CD14-positive monocyte (primary cell): ENCODE results near the gene RANBP17. TPM values are rescaled to one million over a fixed set of nuclear protein-coding genes. Genes with fewer than 3 reads are reported as not detected.

ENCODE experiments used
- DNase-seq, 3 donors: peaks; one replicate each; pipeline ENCODE4 v3.0.0-alpha.2; 2011 to 2022
- H2AFZ ChIP-seq: 2 replicates; pipeline ENCODE4 v1.6.0; 2012; ENCODE audit warnings: mild to moderate bottlenecking, low read depth, low read length, inconsistent platforms; ENCODE audit not compliant: insufficient read depth, poor library complexity, severe bottlenecking
- H3K27ac ChIP-seq, 2 donors: 1 replicate in 1 of 2; 2 replicates in 1 of 2; pipeline ENCODE4 v1.5.1; 2012 to 2013; ENCODE audit warnings: low read length in 2 of 2, control low read depth in 1 of 2, inconsistent platforms in 1 of 2, low read depth in 1 of 2, mild to moderate bottlenecking in 1 of 2
- H3K27me3 ChIP-seq, 2 donors: one replicate each; pipeline versions ENCODE4 v1.6.0 to v1.6.1; 2011 to 2013; ENCODE audit warnings: low read length in 2 of 2; ENCODE audit not compliant: control insufficient read depth in 2 of 2, insufficient read depth in 2 of 2
- H3K36me3 ChIP-seq, 2 donors: replicated peaks in 1 of 2; 1 replicate in 1 of 2; 2 replicates in 1 of 2; pipeline versions ENCODE4 v1.5.1 to v1.6.1; 2012 to 2013; ENCODE audit warnings: low read length in 2 of 2, control low read depth in 1 of 2, inconsistent platforms in 1 of 2, mild to moderate bottlenecking in 1 of 2; ENCODE audit not compliant: insufficient read depth in 2 of 2, control insufficient read depth in 1 of 2
- H3K4me1 ChIP-seq, 2 donors: 1 replicate in 1 of 2; 2 replicates in 1 of 2; pipeline versions ENCODE4 v1.5.1 to v1.6.1; 2012 to 2013; ENCODE audit warnings: low read length in 2 of 2, control low read depth in 1 of 2, inconsistent platforms in 1 of 2, mild to moderate bottlenecking in 1 of 2, moderate library complexity in 1 of 2; ENCODE audit not compliant: insufficient read depth in 2 of 2, control insufficient read depth in 1 of 2
- H3K4me2 ChIP-seq: replicated peaks from 2 replicates; pipeline ENCODE3; 2012; ENCODE audit warnings: low read length, moderate library complexity, mild to moderate bottlenecking; ENCODE audit not compliant: poor library complexity, severe bottlenecking; ENCODE audit errors: extremely low read depth
- H3K4me3 ChIP-seq, 3 experiments: fragments of 200-600 bp in 1 of 3; sonication (generic) in 1 of 3; replicated peaks in 1 of 3; 1 replicate in 2 of 3; 2 replicates in 1 of 3; pipeline ENCODE4 v1.5.1; 2011 to 2013; ENCODE audit warnings: low read length in 3 of 3, mild to moderate bottlenecking in 3 of 3, control low read depth in 2 of 3, low read depth in 2 of 3, inconsistent platforms in 1 of 3, moderate library complexity in 1 of 3
- H3K79me2 ChIP-seq: 2 replicates; pipeline ENCODE4 v1.6.0; 2012; ENCODE audit warnings: mild to moderate bottlenecking, control low read depth, inconsistent platforms, low read length, moderate library complexity; ENCODE audit not compliant: insufficient read depth
- H3K9ac ChIP-seq: 2 replicates; pipeline ENCODE4 v1.6.0; 2017; ENCODE audit warnings: low read length, mild to moderate bottlenecking; ENCODE audit not compliant: insufficient read depth, poor library complexity, severe bottlenecking
- H3K9me3 ChIP-seq, 2 donors: replicated peaks in 1 of 2; 1 replicate in 1 of 2; 2 replicates in 1 of 2; pipeline versions ENCODE4 v1.5.1 to v1.6.1; 2012 to 2013; ENCODE audit warnings: low read length in 2 of 2, control low read depth in 1 of 2; ENCODE audit not compliant: control insufficient read depth in 1 of 2, insufficient read depth in 1 of 2
- H4K20me1 ChIP-seq: 2 replicates; pipeline ENCODE4 v1.6.0; 2012; ENCODE audit warnings: mild to moderate bottlenecking, low read length, control low read depth, moderate library complexity; ENCODE audit not compliant: insufficient read depth
- H3K27ac Mint-ChIP-seq, 7 donors: one replicate each; pipeline ENCODE4 v1.8.0; 2020; ENCODE audit warnings: mild to moderate bottlenecking in 7 of 7, mixed read lengths in 7 of 7, moderate library complexity in 6 of 7, inconsistent platforms in 2 of 7
- H3K27me3 Mint-ChIP-seq, 3 donors: one replicate each; pipeline ENCODE4 v1.8.0; 2021 to 2022; ENCODE audit warnings: low read depth in 3 of 3, mild to moderate bottlenecking in 3 of 3, mixed read lengths in 3 of 3, moderate library complexity in 3 of 3, inconsistent platforms in 1 of 3
- H3K36me3 Mint-ChIP-seq, 2 donors: one replicate each; pipeline ENCODE4 v1.8.0; 2020; ENCODE audit warnings: mixed read lengths in 2 of 2, inconsistent platforms in 1 of 2, mild to moderate bottlenecking in 1 of 2
- H3K4me1 Mint-ChIP-seq: one replicate; pipeline ENCODE4 v1.8.0; 2020; ENCODE audit warnings: mild to moderate bottlenecking, mixed read lengths
- H3K4me3 Mint-ChIP-seq, 2 donors: one replicate each; pipeline ENCODE4 v1.8.0; 2020; ENCODE audit warnings: mild to moderate bottlenecking in 2 of 2, mixed read lengths in 2 of 2, moderate library complexity in 1 of 2
- H3K9me3 Mint-ChIP-seq, 7 donors: one replicate each; pipeline ENCODE4 v1.8.0; 2020 to 2022; ENCODE audit warnings: mixed read lengths in 7 of 7, mild to moderate bottlenecking in 6 of 7, moderate library complexity in 6 of 7, inconsistent platforms in 2 of 7
- WGBS: methylation state at CpG from one replicate; pipeline ENCODE4 v1.1.5; 2013; ENCODE audit warnings: missing lambda C conversion rate; ENCODE audit not compliant: insufficient coverage; 5-methylcytosine and 5-hydroxymethylcytosine counted together
- intact Hi-C, 2 donors: fragments of 100-400 bp; cut with micrococcal nuclease; formaldehyde crosslinking; loops; one replicate each; pipeline versions ENCODE4 v1.15.0 to v1.15.1; 2023
- polyA plus RNA-seq, 3 donors: library from polyadenylated mRNA; depleted of rRNA in 1 of 3; unstranded in 2 of 3; stranded (reverse) in 1 of 3; fragments of 300-500 nt in 2 of 3; fragments of >200 nt in 1 of 3; fragmentation: Illumina TruSeq in 2 of 3; gene quantifications; 1 replicate in 2 of 3; 2 replicates in 1 of 3; pipeline ENCODE4 v1.2.3, GENCODE V29; 2012 to 2021
- TF ChIP-seq, protein P1 (sequence below): fragments of 200-600 bp; IDR thresholded peaks from one replicate; pipeline ENCODE4 v1.8.0; 2022; ENCODE audit warnings: antibody characterized with exemption, mild to moderate bottlenecking

RANBP17 gene
- polyA plus RNA-seq, 3 donors = 0.07 to 0.13 TPM; not detected in 1

DNA sequence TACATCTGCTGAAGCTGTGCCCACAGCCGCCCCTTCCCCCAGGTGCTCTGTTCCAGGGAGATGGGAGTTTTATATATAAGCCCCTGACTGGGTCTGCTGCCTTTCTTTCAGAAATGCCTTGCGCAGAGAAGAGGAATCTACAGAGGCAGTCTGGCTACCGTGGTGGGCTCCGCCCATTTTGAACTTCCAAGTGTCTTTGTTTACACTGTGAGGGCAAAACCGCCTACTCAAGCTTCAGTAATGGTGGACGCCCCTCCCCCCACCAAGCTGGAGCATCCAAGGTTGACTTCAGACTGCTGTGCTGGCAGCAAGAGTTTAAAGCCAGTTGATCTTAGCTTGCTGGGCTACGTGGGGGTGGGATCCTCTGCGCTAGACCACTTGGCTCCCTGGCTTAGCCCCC lies 41.3 kb downstream of the RANBP17 start:
- Histone ChIP-seq H3K4me1 (peaks cover 0 to 3% of the 10 kb centered on the region in 2 donors), H3K4me3 (no peak overlapping the region), H3K4me2 (no peak overlapping the region), H3K9me3 (peaks cover 0 to 10% of the 10 kb centered on the region in 2 donors), H3K9ac (no peak overlapping the region), H4K20me1 (no peaks in the 10 kb centered on the region), H3K36me3 (no peaks in the 10 kb centered on the region), H2AFZ (no peak overlapping the region), H3K27ac (no peak overlapping the region), H3K79me2 (no peaks in the 10 kb centered on the region), H3K27me3 (no peaks in the 10 kb centered on the region)
- H3K27me3 Mint-ChIP-seq = peaks cover 0 to 1% (median 0%) of the 10 kb centered on the region in 3 donors
- WGBS = 96% methylated on average over 8 of the region's 8 CpGs
- no peak overlapping the region for H3K4me3 Mint-ChIP-seq
- intact Hi-C loops = no loop called here
- H3K9me3 Mint-ChIP-seq = peaks cover 9 to 26% (median 13%) of the 10 kb centered on the region in 7 donors
- no peak overlapping the region for H3K27ac Mint-ChIP-seq
- TF ChIP-seq, protein P1, sequence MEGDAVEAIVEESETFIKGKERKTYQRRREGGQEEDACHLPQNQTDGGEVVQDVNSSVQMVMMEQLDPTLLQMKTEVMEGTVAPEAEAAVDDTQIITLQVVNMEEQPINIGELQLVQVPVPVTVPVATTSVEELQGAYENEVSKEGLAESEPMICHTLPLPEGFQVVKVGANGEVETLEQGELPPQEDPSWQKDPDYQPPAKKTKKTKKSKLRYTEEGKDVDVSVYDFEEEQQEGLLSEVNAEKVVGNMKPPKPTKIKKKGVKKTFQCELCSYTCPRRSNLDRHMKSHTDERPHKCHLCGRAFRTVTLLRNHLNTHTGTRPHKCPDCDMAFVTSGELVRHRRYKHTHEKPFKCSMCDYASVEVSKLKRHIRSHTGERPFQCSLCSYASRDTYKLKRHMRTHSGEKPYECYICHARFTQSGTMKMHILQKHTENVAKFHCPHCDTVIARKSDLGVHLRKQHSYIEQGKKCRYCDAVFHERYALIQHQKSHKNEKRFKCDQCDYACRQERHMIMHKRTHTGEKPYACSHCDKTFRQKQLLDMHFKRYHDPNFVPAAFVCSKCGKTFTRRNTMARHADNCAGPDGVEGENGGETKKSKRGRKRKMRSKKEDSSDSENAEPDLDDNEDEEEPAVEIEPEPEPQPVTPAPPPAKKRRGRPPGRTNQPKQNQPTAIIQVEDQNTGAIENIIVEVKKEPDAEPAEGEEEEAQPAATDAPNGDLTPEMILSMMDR = no peak
- peaks cover 0 to 4% of the 10 kb centered on the region in 2 donors for H3K36me3 Mint-ChIP-seq
- H3K4me1 Mint-ChIP-seq = peaks cover 2% of the 10 kb centered on the region
- DNase-seq = no peak

- Histone ChIP-seq H3K79me2 (no peaks in the 10 kb centered on the region), H3K9me3 (peaks cover 0 to 10% of the 10 kb centered on the region in 2 donors), H4K20me1 (no peaks in the 10 kb centered on the region), H3K36me3 (no peaks in the 10 kb centered on the region), H3K4me3 (no peak overlapping the region), H3K27me3 (no peaks in the 10 kb centered on the region), H3K4me1 (peaks cover 0 to 6% of the 10 kb centered on the region in 2 donors), H2AFZ (no peak overlapping the region), H3K4me2 (no peak overlapping the region), H3K27ac (no peak overlapping the region), H3K9ac (no peak overlapping the region)
- TF ChIP-seq, protein P1 = no peak
- Mint-ChIP-seq H3K27me3 (no peaks in the 10 kb centered on the region), H3K27ac (no peak overlapping the region), H3K36me3 (no peaks in the 10 kb centered on the region), H3K4me3 (no peak overlapping the region), H3K4me1 (peaks cover 3% of the 10 kb centered on the region), H3K9me3 (peaks cover 0 to 3% (median 2%) of the 10 kb centered on the region in 7 donors)
- WGBS = no CpG with 5 or more reads among the region's 1 CpG
- intact Hi-C loops = no loop called here
- no peak for DNase-seq
Observed at GRCh38 chr5:170907758-170908157, 45.9 kb downstream of the RANBP17 start.
